Breast epithelium (tissue), 4 donors: ENCODE data around the gene KLRC3. TPM values are rescaled to one million over a fixed set of nuclear protein-coding genes. Genes with fewer than 3 reads are reported as not detected.
"Not testable (repeated sequence)": the region's sequence is repeated elsewhere in the genome, so short reads cannot be mapped to it uniquely, and the experiment has no call there.

ENCODE experiments used
- DNase-seq, 2 donors: peaks; one replicate each; pipeline ENCODE4 v3.0.0-alpha.2; 2019; ENCODE audit warnings: low spot score in 2 of 2
- H3K27ac ChIP-seq, 2 donors: fragments of 200-600 bp; sonication (generic) in 1 of 2; one replicate each; pipeline ENCODE4 v1.5.1; 2016 to 2019; ENCODE audit warnings: mild to moderate bottlenecking in 1 of 2
- H3K27me3 ChIP-seq, 2 donors: fragments of 200-600 bp; sonication (generic) in 1 of 2; one replicate each; pipeline versions ENCODE4 v1.5.1 to v1.6.0; 2017 to 2019; ENCODE audit warnings: control low read depth in 1 of 2, mild to moderate bottlenecking in 1 of 2
- H3K36me3 ChIP-seq: fragments of 200-600 bp; one replicate; pipeline ENCODE4 v1.5.1; 2019
- H3K4me1 ChIP-seq, 2 donors: fragments of 200-600 bp; sonication (generic); one replicate each; pipeline ENCODE4 v1.5.1; 2016 to 2019; ENCODE audit warnings: control low read depth in 1 of 2
- H3K4me3 ChIP-seq, 3 donors: fragments of 200-600 bp; sonication (generic); 1 replicate in 2 of 3; 2 replicates in 1 of 3; pipeline ENCODE4 v1.5.1; 2016 to 2019; ENCODE audit warnings: mild to moderate bottlenecking in 3 of 3, moderate library complexity in 2 of 3
- H3K9me3 ChIP-seq, 2 donors: fragments of 200-600 bp; sonication (generic) in 1 of 2; one replicate each; pipeline ENCODE4 v1.5.1; 2016 to 2019; ENCODE audit warnings: control low read depth in 1 of 2
- POLR2A ChIP-seq: fragments of 450-650 bp; IDR thresholded peaks from one replicate; pipeline ENCODE4 v1.6.1; 2016; ENCODE audit warnings: antibody characterized with exemption, mild to moderate bottlenecking, moderate library complexity
- POLR2AphosphoS5 ChIP-seq, 3 donors: sonication (generic); formaldehyde crosslinking; IDR thresholded peaks; one replicate each; pipeline ENCODE4 v1.6.1; 2017; ENCODE audit warnings: antibody characterized with exemption in 3 of 3
- intact Hi-C: fragments of 100-400 bp; cut with DNase I; formaldehyde crosslinking; loops from one replicate; pipeline ENCODE4 v1.15.1; 2023; ENCODE audit warnings: low total_unique reads
- total RNA-seq, 3 donors: library from RNA; depleted of rRNA; stranded (reverse); fragments of >200 nt; gene quantifications; one replicate each; pipeline ENCODE4 v1.1.0, GENCODE V29; 2016
- TF ChIP-seq, protein P1 (sequence below), 3 donors: fragments of 450-650 bp; IDR thresholded peaks; one replicate each; pipeline ENCODE4 v1.5.1; 2016 to 2017; ENCODE audit warnings: antibody characterized with exemption in 3 of 3, mild to moderate bottlenecking in 3 of 3, moderate library complexity in 3 of 3

KLRC3 gene
- total RNA-seq, 3 donors from 2014 or later = not detected

DNA sequence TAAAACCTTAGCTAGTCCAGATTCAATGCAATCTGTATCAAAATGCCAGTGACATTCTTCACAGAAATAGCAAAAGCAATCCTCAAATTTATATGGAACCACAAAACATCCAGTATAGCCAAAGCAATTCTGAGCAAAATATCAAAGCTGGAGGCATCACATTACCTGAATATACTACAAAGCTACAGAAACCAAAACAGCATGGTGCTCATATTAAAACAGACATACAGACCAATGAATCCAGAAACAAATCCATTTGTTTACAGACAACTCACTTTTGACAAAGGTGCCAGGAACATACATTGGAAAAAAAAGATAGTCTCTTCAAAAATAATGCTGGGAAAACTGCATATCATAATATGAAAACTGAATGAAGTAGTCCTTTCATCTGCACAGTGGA lies 15.6 kb downstream of the KLRC3 start:
- no peak for TF ChIP-seq POLR2AphosphoS5 (IDR thresholded peaks at IDR 0.05)
- TF ChIP-seq POLR2A = no peak
- TF ChIP-seq, protein P1, sequence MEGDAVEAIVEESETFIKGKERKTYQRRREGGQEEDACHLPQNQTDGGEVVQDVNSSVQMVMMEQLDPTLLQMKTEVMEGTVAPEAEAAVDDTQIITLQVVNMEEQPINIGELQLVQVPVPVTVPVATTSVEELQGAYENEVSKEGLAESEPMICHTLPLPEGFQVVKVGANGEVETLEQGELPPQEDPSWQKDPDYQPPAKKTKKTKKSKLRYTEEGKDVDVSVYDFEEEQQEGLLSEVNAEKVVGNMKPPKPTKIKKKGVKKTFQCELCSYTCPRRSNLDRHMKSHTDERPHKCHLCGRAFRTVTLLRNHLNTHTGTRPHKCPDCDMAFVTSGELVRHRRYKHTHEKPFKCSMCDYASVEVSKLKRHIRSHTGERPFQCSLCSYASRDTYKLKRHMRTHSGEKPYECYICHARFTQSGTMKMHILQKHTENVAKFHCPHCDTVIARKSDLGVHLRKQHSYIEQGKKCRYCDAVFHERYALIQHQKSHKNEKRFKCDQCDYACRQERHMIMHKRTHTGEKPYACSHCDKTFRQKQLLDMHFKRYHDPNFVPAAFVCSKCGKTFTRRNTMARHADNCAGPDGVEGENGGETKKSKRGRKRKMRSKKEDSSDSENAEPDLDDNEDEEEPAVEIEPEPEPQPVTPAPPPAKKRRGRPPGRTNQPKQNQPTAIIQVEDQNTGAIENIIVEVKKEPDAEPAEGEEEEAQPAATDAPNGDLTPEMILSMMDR (IDR thresholded peaks at IDR 0.05) = no peak
- no peak overlapping the region for H3K27ac ChIP-seq
- no peaks in the 10 kb centered on the region for H3K9me3 ChIP-seq
- H3K4me1 ChIP-seq = no peaks in the 10 kb centered on the region
- no peaks in the 10 kb centered on the region for H3K27me3 ChIP-seq
- H3K4me3 ChIP-seq = no peak overlapping the region
- no peak for DNase-seq
- no peaks in the 10 kb centered on the region for H3K36me3 ChIP-seq
- intact Hi-C loops = no loop called here

DNA sequence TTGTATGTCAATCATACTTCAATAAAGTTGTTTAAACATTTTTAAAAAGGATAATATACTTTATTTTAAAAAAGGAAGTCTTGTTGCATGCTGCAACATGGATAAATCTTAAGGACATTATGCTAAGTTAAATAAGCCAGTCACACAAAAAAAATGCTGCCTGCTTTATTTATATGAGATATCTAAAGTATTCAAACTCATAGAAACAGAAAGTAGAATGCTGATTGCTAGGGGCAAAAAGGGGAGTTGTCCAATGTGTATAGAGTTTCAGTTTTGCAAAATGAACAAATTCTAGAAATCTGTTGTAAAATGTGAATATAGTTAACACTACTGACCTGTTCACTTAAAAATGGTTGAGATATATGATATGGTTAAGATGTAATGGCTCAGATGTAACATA lies 19.6 kb downstream of the KLRC3 start:
- intact Hi-C loops = no loop called here
- TF ChIP-seq, protein P1 (IDR thresholded peaks at IDR 0.05) = no peak
- TF ChIP-seq POLR2AphosphoS5 (IDR thresholded peaks at IDR 0.05) = no peak
- no peak for TF ChIP-seq POLR2A
- Histone ChIP-seq H3K4me3 (no peak overlapping the region), H3K36me3 (no peaks in the 10 kb centered on the region), H3K27me3 (no peaks in the 10 kb centered on the region), H3K4me1 (peaks cover 0 to under 1% of the 10 kb centered on the region in 2 donors), H3K27ac (no peak overlapping the region), H3K9me3 (no peaks in the 10 kb centered on the region)
- DNase-seq = no peak

DNA sequence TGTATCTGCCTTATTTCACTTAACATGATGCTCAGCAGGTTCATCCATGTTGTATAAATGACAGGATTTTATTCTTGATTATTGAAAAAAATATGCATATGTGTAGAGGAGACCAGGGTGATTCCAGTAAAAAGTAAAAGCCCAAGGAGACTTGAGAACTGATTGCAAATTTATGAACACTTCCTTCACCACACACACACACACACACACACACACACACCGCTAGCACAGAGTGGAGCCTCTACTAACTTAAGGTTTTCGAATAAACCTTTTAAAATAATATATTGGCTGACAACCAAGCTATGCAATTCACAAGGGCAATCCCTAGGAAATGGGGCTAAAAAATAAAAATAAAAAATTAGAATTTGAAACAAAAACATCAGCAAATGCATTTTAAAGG lies 22.2 kb downstream of the KLRC3 start:
- no peaks in the 10 kb centered on the region for H3K9me3 ChIP-seq
- H3K27ac ChIP-seq = no peak overlapping the region
- DNase-seq = no peak
- no peak overlapping the region for H3K4me3 ChIP-seq
- H3K4me1 ChIP-seq = peaks cover 0 to 4% of the 10 kb centered on the region in 2 donors
- intact Hi-C loops = no loop called here
- no peaks in the 10 kb centered on the region for H3K36me3 ChIP-seq
- TF ChIP-seq POLR2AphosphoS5 (IDR thresholded peaks at IDR 0.05) = no peak
- TF ChIP-seq, protein P1 (IDR thresholded peaks at IDR 0.05) = no peak
- TF ChIP-seq POLR2A = no peak
- no peaks in the 10 kb centered on the region for H3K27me3 ChIP-seq

DNA sequence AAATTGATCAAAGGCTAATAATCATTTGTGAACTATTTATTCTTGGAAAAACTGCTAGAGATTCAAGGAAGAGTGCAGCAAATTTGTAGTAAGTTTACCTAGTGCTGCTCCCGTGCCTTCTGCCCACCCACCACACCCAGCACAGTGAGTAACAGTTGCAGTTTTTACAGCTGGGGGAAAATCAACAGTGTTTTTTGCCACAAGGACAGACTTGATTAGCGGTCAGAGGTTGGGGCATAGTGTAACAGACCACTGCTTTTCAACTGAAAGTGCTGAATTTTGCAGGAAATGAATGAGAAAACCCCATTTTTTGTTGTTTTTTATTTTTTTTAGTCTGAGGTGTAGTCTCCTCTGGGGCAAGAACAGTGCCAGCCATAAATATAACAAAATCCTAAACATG lies 23.1 kb downstream of the KLRC3 start:
- intact Hi-C loops = no loop called here

DNA sequence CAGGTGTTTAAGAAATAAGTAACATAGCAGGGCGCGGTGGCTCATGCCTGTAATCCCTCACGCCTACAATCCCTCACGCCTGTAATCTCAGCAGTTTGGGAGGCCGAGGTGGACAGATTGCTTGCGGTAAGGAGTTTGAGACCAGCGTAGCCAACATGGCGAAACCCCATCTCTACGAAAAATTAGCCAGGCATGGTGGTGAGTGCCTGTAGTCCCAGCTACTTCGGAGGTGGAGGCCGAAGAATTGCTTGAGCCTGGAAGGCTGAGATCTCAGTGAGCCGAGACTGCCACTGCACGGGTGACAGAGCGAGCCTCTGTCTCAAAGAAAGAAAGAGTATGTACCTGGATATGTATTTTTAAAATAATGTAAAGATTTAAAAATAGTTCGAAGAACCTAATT lies 24.2 kb downstream of the KLRC3 start:
- H3K36me3 ChIP-seq, DNase-seq, H3K27me3 ChIP-seq, intact Hi-C loops, H3K4me1 ChIP-seq, H3K9me3 ChIP-seq: not testable (repeated sequence)
- Histone ChIP-seq H3K4me3 (peak overlapping the region in 1 of 3 donors; percentile 44), H3K27ac (peak overlapping the region; percentile 75 to 86)

More for the DNA sequence above, 23.1 kb downstream of the KLRC3 start:
- Histone ChIP-seq H3K36me3 (no peaks in the 10 kb centered on the region), H3K4me1 (peaks cover 0 to 4% of the 10 kb centered on the region in 2 donors), H3K9me3 (no peaks in the 10 kb centered on the region), H3K4me3 (no peak overlapping the region), H3K27me3 (no peaks in the 10 kb centered on the region), H3K27ac (no peak overlapping the region)
- TF ChIP-seq, protein P1 (IDR thresholded peaks at IDR 0.05) = no peak
- no peak for TF ChIP-seq POLR2AphosphoS5 (IDR thresholded peaks at IDR 0.05)
- no peak for TF ChIP-seq POLR2A
- no peak for DNase-seq
